Right renal cortex interstitium (tissue), 3 donors: Measurements from ENCODE around the gene XRCC5. TPM values are rescaled to one million over a fixed set of nuclear protein-coding genes. Genes with fewer than 3 reads are reported as not detected.

ENCODE experiments used
- DNase-seq, 3 donors: peaks; one replicate each; pipeline ENCODE4 v3.0.0-alpha.2; 2013; ENCODE audit warnings: low read depth in 3 of 3, low spot score in 2 of 3
- polyA plus RNA-seq, 3 donors: library from polyadenylated mRNA; unstranded; fragments of 120-200 nt; gene quantifications; one replicate each; pipeline ENCODE4 v1.2.1, GENCODE V29; 2013; ENCODE audit not compliant: insufficient read length in 3 of 3

XRCC5 gene
- polyA plus RNA-seq, 3 donors: 364 to 420 (median 409) TPM

DNA sequence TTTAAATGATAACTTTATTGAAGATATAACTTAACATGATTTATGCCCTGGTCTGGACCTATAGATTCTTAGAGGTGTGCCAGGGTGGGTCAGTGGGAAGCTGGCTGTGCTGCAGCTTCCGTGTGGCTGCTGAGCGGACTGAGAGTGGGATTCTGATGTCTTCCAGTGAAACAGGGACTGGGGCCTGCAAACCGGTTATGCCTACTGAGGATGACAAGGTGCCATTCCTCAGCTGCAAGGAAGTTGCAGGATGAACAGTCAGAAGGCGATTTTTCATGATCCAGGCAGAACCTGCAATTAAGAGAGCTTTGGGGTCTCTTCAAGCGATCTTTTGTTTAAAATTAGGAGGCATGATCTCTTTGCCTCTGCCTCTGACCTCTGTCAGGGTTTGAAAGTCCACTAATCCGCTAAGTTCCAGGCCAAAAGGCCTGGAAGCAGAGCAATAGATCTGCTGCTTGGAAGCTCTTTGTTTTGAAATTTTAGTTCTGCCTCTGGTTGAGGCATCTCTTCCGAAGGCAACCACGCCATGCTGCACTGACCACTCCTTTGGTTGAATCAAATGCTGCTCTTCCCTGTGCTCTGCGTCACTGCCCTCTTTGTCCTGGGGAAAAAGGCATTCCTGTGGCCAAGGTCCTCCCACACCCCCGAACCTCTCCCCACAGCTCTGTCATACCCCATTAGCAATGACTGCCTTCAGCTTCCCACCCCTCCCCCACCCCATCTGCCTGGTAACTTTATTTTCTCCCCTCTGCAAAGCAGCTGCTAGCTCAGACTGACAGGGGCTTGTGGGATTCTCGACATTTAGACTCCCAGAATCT lies 25.5 kb upstream of the XRCC5 start:
- DNase-seq: no peak

DNA sequence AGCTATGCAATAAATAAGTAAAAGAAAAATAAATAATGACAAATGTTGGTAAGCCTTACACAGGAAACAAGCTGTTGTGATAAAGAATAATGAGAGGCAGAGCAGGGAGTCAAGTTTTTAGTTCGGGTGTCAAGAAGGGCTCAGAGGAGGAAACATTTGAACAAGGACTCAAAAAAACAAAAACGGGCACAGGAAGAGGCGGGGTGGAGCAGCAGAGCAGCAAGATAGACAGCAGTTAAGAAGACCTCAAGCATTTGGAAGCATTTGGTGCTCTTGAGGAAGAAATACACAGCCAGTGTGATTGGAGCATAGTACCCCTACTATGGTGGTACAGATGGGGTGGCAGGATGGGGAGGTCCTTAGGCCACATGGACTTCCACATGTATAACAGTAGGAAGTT lies 24.6 kb upstream of the XRCC5 start:
- DNase-seq: no peak

DNA sequence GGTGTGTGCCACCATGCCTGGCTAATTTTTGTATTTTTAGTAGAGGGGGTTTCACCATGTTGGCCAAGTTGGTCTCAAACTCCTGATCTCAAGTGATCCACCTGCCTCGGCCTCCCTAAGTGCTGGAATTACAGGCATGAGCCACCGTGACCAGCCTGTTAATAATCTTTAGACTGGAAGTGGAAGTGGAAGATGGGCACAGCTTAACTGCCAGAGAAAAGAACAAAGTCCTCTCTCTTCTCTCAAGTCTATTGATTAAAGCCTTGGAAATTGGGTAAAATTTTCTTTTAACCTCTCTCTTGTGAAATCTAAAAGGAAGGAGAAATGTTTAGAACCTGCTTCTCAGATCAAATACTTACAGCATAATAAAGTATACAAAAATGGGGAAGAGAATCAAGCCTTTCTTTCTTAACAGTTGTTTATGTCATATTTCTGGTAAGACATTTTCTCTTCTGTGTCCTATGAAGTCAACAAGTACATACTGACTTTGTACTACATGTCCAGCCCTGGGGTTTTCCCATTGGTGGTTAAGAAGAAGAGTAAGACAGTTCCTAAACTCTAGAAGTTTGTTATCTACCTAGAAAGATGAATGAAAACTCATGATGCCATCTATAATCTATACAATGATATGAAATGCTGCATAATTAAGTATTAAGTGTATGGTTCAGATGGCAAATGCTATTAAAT lies 22.8 kb upstream of the XRCC5 start:
- no peak for DNase-seq

DNA sequence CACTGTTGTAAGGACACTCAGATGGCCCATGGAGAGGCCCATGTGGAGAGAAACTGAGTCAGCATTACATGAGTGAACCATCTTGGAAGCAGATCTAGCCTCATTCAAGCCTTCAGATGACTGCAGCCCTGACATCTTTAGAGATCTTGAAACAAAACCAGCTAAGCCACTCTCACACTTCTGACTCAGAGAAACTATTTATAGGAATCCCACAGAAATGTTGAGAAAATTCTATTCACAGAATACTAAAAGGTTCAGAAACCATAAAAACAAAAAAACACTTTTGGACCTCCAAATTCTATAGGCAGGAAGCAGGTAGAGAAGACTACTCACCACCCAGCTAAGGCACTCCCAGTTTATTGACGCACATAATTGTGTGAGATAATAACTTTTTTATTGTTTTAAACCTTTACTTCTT lies 18.8 kb upstream of the XRCC5 start:
- no peak for DNase-seq

DNA sequence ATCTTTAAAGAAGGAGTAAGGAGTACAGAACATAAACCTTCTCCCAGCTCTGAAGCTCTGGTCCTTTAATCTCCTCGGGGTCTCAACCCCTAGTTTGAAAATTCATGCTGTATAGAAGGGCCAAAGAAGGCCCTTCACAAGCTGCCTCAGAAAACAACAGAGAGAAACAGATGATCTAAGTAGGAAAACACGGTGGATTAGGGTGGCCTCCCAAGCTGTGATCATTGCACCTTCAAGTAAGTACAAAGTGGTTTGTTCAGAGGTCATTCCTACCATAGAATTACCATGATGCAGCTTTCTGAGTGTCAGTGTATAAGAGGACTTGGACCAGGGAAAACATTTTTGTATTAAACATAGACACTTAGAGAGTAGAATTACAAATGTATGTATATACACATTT lies 16.5 kb upstream of the XRCC5 start:
- DNase-seq: no peak

DNA sequence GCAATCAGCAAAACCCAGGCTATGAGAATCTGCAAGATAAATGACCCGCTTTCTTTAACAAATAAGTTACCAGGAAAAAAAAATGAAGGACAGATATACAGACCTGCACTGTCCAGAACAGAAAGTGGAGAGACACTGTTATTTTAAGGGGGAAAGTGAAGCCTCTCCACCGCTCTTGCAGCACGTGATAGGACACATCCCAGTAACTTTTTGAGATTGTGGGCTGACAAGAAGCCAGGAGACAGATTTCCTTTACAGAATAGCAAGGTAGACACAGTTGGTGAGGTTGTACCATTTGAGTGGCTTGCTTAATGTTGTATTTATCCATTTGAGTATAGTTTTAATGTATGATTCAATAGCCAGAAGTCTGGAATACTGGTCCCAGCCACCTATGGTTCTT lies 14.4 kb upstream of the XRCC5 start:
- no peak for DNase-seq

DNA sequence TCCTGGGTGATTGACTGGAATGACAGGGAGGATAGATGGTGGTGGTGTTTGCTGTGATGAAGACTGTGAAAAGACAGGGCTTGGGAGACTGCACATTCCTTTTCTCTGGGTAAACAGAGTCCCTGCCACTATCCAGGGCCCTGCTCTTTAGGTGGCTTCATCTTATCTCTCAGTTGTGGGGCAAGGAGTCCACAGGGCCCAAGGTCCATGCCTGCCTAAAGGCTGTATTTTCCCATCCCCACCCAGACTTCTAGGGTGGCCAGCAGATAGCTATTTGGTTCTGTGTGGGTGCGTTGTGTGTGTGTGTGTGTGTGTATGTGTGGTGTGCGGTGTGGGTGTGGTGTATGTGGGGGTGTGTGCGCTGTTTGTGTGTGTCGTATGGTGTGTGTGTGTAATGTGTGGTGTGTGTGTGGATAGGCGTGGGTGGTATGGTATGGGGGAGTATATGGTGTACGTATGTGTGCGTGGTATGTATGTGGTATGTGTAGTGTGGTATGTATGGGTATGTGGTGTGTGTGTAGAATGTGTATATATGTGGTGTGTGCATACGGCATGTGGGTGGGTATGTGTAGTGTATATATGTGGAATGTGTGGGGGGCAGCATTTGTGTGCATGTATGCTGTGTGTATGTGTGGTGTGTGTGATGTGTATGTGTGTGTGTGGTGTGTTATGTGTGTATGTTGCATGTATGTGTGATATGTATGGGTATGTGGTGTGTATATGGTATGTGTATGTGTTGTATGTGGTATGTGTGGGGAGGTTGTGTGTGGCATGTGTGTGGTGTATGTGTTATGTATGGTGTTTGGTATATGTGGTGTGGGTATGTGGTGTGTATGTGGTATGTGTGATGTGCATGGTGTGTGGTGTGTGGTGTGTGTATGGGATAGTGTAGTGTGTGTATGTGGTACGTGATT lies 10.5 kb upstream of the XRCC5 start:
- DNase-seq: no peak

DNA sequence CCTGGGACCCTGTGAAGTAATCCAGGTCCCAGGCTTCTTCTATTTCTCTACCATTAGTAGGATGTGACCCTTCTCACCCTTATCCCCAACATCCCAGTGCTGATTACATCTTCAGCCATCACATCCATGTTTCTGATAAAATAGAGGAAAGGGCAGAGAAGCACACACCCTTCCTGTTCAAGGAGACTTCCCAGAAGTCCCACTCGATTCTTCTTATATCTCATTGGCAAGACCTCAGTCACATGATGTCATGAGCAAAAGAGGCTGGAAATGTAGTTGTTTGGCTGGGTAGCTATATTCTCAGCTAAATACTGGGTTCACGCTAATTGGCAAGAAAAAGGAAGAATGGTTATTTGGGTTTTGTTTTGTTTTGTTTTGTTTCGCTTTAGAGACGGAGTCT lies 8.0 kb upstream of the XRCC5 start:
- no peak for DNase-seq

DNA sequence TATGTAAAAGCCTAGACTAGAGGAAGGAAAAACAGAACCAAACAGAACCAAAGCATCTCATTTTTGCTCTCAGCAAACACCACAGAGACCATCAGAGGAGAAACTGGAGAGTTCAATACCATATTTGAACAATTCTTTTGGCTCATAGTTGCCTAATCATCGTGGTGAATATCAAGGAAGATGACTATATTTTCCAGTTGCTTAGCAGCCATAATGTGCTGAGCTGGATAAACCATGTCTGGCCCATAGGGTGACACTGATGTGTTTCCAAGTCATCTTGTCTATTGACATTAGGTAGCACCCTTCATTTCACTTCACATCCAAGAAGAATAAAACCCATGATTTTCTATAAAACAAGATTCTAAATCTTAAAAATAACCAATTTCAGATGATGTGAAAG lies 5.9 kb upstream of the XRCC5 start:
- no peak for DNase-seq

DNA sequence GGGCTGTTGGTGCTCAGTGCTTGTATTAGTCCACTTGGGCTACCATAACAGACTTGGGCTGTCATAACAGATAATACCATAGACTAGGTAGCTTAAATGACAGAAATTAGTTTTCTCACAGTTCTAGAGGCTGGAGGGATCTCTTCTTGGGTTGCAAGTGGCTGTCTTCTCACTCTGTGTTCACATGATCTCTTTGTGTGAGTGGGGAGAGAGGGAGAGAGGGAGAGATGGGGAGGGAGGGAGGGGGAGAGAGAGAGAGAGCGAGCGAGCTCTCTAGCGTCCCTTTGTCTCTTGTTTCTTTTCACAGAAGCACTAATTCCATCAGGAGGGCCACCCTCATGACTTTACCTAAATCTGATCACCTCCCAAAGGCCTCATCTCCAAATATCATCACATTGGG lies 4.5 kb upstream of the XRCC5 start:
- DNase-seq: no peak

DNA sequence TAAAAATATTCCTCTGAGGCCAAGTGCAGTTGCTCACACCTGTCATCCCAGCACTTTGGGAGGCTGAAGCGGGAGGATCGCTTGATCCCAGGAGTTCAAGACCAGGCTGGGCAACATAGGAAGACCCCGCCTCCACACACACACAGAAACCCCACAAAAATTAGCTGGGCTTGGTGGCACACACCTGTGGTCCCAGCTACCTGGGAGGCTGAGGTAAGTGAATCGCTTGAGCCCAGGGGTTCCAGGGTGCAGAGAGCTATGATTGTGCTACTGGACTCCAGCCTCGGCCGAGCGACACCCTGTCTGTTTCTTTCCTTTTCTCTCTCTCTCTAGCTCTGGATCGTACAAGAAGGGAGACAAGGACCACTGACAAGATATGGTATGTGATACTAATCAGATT lies 1.8 kb upstream of the XRCC5 start:
- no peak for DNase-seq

DNA sequence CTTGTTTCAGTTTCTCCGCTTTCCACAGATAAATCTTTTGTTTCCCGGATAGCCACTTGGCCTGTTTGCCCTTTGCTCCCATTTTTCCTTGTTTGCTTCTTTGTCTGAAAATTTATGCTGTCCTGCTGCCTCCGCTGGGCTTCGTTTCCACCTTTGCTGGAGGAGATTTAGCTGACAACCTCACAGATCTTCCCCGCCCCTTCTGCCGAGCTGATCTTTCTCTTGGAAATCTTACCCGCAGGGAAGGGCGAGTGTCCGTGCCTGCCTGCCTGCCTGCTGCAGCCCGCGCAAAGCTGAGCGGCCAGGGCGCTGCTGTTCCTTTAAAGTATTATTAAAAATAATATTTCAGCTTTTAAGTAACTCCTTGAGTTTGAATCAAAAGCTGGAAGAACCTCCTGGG lies 1.4 kb upstream of the XRCC5 start:
- no peak for DNase-seq

DNA sequence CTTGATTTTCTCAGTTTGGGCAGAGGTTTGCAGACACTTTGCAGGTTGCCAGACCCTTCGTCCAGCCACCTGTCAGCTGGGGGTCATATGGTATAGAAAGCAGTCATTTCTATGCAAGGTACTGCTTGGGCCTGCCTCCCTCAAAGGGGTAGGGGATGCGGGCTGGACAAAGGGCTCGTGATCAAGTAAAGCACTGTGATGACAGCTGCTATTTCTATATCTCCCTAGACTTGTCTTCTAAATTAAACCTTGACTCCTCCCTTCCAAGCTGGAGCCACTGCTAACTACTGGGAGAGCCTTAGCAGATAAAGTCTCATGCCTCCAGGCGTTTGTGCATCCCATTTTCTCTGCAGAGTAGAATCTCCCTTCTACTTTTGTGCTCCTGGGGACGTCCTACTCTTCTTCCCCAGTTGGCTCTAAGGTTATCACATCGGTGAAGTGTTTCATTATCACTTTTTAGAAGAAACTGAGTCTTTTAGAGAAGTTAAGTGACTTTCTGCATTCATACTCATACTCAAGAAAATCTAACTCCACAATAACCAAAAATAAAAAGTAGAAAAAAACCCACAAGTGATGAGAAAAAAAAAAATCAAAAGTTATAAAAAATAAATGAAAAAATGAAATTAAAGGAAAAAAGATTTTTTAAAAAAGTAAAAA lies 710 bp upstream of the XRCC5 start:
- no peak for DNase-seq

DNA sequence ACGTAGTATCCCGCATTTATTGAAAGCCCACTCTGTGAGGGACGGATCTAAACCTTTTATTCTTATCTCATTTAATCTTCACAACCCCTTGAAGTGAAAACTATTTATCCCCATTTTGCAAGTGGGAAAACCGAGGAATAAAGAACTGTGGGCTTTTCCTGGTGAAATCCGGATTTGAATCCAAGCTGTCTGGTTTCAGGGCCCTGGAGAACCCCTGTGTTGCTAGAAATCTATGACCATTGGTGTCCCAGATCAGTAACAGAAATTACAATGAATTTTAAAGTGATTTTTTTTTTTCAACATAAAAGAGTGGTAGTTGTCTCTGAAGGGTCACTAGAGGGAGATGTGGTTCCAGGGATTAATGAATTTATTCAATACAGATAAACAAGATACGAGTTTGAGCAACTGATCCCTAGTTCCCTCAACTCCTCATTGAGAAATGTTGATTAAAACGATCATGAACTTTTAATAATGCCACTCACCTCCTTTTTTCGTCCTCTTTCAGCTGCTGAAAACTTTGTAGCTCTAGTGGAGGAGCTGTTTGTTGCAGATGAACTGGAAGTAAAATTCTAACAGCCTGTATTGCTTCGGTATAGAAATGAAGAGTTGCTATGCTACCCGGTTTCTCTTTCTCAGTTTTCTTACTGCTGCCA lies 940 bp downstream of the XRCC5 start:
- no peak for DNase-seq

DNA sequence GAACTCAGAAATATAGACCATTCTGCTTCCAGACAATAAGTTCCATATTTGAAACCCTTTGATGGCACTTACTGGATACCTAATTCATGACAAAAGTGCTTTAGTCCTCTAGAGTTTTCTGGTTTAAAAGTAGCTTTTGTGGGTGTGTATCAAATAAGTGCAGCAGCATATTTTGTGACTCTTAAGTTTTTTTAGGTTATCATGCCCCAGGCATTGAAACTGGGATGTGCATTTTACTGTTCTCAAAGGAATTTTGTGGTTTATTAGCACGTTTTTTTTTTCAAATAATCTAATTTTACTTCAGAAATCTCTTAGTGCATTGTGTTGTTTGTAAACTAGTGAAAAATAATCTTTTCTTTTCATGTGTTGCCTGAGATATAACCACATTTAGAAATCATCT lies 1.5 kb downstream of the XRCC5 start:
- DNase-seq: no peak

DNA sequence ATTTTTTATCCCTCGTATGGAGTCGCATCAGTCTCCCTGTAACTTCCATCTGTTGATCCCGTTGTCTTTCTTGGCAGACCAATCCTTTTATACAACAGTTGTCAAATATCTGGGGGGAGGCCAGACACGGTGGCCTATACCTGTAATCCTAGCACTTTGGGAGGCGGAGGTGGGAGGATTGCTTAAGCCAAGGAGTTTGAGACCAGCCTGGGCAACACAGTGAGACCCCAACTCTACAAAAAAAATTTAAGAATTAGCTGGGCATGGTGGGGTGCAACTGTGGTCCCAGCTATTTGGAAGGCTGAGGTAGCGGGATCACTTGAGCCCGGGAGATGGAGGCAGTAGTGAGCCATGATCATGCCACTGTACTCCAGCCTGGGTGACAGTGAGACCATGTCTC lies 2.0 kb downstream of the XRCC5 start:
- DNase-seq: no peak

DNA sequence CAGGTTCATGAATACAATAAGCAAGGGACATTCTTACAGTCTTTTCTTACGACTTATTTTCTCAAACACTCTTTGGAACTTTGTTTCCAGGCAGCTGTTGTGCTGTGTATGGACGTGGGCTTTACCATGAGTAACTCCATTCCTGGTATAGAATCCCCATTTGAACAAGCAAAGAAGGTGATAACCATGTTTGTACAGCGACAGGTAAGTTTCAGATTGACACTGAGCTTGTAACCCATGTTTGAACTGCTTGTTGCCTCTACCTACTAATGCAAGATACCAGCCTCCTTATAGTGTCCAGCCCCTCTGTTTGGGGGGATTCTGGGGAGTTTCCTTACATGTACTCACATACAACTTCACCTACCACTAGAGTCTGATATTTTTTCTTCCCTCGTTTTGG lies 3.8 kb downstream of the XRCC5 start:
- no peak for DNase-seq

DNA sequence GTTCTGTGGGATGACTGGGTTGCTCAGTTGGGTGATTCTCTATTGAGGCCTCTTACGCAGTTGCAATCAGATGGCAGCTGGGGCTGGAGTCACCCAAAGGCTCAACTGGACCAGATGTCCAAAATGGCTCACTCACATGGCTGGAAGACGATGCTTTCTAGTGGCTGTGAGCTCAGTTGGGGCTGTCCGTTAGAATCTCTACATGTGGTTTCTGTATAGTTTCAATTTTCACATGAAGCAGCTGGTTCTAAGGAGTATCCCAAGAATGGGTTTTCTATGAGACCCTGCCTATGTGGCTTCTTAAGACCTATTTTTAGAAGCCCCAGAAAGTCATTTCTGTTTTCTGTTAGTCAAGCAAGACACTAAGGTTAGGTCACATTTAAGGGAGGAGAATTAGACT lies 4.4 kb downstream of the XRCC5 start:
- DNase-seq: no peak

DNA sequence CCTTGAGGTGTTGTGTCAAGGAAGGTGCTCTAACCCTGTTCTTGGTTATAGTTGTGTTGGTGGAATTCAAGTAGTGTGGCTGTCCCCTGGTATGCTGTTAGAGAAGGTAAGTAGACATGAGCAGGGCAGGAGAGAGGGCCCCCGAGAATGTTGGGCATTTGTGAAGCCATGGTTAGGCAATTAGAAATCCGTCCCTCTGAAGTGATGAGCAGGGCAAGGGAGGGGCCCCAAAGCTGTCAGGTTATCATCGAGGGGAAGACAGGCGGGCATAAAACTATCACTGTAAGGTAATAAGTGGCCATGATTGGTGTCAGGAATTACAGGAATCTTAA lies 5.2 kb downstream of the XRCC5 start:
- no peak for DNase-seq

DNA sequence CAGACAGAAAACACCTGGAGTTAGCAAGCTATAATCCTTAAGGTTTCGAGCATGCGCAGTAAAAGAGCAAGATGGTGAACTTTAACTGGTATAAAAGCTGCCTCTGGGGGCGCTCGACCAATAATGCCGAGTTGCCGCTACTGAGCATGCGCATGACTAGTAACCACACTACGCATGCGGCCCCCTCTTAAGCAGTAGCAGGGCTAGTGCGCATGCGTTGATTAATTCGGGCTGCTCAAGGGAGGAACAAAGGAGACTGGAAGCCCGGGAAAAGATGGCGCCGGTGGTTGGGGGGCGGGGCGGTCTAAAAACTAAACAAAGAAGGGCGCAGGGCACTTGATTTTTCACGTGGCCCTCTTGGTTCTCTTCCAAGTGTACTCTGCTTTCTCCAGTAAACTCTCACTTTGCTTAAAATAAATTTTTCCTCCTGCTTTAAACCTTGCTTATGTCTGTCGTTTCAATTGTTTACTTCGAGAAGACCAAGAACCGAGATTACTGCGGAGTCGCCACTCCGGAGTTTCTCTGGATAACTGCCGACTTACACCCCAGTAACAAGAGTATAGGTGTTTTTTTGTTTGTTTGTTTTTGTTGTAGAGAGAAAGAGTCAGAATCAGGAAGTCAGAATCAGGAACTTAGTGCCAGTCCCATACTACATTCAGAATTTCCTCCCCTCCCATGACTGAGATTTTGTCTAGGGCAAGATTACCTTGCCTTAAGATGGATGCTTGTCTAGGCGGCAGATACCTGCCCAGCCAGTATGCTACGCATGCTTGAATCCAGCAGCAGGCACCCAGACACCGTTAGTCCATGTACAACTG lies 5.8 kb downstream of the XRCC5 start:
- peak; percentile 98 to 100 (median 99) for DNase-seq
